Anterior cingulate cortex (tissue), 58 donors: ENCODE results near the gene CELF5.
A peak's percentile ranks its signal among the peaks of the same experiment; 100 is the strongest.
"Not testable (repeated sequence)": the region's sequence is repeated elsewhere in the genome, so short reads cannot be mapped to it uniquely, and the experiment has no call there.

Experiments
- DNase-seq, 58 donors: peaks; one replicate each; lab custom pipeline; 2025; lab: John Stamatoyannopoulos, UW

Gene CELF5

GRCh38 chr19:3204646-3205275, 19.7 kb upstream of the CELF5 start:
- DNase-seq: no peak

GRCh38 chr19:3206216-3206953, 18.1 kb upstream of the CELF5 start:
- DNase-seq: no peak

- no peak for DNase-seq
These were observed 16.8 kb upstream of the CELF5 start for GRCh38 chr19:3207461-3208242.

GRCh38 chr19:3208317-3209207, 15.9 kb upstream of the CELF5 start:
- DNase-seq: no peak

GRCh38 chr19:3210347-3211017, 14.0 kb upstream of the CELF5 start:
- DNase-seq: peak in 2 of 58 donors; percentile 14 to 15

GRCh38 chr19:3211191-3211590, 13.3 kb upstream of the CELF5 start:
- no peak for DNase-seq

- no peak for DNase-seq
These were observed 11.3 kb upstream of the CELF5 start for GRCh38 chr19:3213159-3213558.

GRCh38 chr19:3216874-3217273, 7.6 kb upstream of the CELF5 start:
- DNase-seq: no peak

- DNase-seq: peak in 1 of 58 donors; percentile 2
These were observed 3.9 kb upstream of the CELF5 start for GRCh38 chr19:3220576-3220975.

GRCh38 chr19:3221576-3221975, 2.9 kb upstream of the CELF5 start:
- DNase-seq: not testable (repeated sequence)

- DNase-seq: no peak
These were observed 1.8 kb upstream of the CELF5 start for GRCh38 chr19:3222709-3223108.

- DNase-seq: peak in 1 of 58 donors; percentile 9
These were observed 666 bp downstream of the CELF5 start for GRCh38 chr19:3225169-3225485.

- DNase-seq: peak in 2 of 58 donors; percentile 14 to 23
These were observed 1.2 kb downstream of the CELF5 start for GRCh38 chr19:3225677-3226093.

GRCh38 chr19:3227054-3227626, 2.7 kb downstream of the CELF5 start:
- DNase-seq: peak in 1 of 58 donors; percentile 6

- no peak for DNase-seq
These were observed 4.9 kb downstream of the CELF5 start for GRCh38 chr19:3229346-3229743.

- no peak for DNase-seq
These were observed 5.5 kb downstream of the CELF5 start for GRCh38 chr19:3229888-3230496.

GRCh38 chr19:3231288-3231687, 6.8 kb downstream of the CELF5 start:
- DNase-seq: no peak

- DNase-seq: no peak
These were observed 8.7 kb downstream of the CELF5 start for GRCh38 chr19:3233116-3233515.

- DNase-seq: no peak
These were observed 9.4 kb downstream of the CELF5 start for GRCh38 chr19:3233831-3234230.
